NCI-H2196 (cell line): Measurements from ENCODE around the gene ARFGEF3.

Experiments used
- DNase-seq: peaks from one replicate; lab custom pipeline; 2025; ENCODE audit not compliant: unreplicated experiment; lab: John Stamatoyannopoulos, UW

ARFGEF3 gene

DNA sequence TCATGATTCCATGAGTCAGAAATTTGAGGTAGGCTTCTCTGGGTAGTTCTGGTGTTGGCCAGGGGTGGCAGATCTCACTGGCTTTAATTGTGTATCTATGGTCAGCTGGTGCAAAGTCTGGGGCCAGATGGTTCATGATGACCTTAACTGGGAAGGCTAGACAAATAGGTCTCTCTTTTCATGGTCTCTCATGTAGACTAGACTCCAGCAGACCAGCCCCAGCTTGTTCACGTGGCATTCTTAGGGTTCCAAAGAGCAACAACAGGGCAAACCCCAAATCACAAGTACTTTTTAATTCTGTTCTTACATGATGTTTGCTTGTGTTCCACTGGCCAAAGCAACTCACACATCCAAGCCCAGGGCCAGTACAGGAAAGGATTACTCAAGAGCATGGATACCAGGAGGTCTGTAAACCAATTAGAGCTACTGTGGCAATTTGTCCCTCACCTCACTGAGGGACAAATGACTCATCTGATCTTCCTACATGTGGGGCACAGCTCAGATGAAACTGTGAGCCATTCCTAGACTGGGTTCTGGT, 136.1 kb downstream of the ARFGEF3 start:
- no peak for DNase-seq

DNA sequence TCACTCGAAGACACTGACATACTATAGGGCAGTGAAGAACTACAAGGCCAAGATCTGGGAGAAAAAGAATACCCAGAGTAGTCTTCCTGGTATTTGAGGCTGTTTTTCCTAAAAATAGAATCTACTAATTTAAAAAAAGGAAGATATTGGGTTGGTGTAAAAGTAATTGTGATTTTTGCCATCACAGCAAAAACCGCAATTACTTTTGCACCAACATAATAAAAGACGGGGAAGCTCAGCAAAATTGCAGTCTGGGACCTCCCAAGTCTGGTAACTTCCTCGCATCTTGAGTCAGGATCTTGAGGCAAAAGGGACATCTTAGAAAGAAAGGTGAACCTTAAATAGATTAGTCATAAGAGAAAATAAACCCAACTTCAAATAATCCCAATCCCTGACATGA, 138.7 kb downstream of the ARFGEF3 start:
- DNase-seq = no peak

DNA sequence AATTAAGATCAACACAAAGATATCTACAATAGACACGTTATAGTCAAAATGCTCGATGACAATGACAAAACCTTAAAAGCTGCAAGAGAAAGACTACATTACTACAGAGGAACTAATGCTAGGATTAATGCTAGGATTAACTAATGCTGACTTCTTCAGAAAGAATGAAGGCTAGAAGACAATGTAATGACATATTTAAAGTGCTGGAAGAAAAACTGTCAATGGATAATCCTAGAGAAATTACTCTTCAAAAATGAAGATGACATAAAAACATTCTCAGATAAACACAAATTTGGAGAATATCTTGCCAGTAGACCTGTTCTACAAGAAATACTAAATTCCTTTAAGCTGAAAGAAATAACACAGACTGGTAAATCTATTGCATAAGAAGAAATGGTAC, 140.8 kb downstream of the ARFGEF3 start:
- no peak for DNase-seq

DNA sequence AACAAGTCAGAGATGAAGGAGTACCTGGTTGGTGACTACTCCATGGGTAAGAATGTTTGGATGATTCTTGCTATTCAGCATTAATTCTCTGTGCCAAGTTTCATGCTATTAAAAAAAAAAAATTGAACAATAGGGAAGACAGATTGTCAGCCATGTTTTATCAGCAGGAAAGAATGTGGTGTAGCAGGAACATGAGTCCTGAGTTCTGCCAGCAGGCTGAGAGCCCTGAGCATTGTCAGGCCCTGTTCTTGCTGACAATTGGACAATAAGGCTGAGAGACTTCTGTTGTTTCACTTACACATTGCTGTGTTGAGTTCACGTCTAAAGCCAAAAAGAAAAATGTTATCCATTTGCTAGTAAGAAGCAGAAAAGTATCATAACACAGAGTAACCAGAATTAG, 145.6 kb downstream of the ARFGEF3 start:
- DNase-seq = no peak

DNA sequence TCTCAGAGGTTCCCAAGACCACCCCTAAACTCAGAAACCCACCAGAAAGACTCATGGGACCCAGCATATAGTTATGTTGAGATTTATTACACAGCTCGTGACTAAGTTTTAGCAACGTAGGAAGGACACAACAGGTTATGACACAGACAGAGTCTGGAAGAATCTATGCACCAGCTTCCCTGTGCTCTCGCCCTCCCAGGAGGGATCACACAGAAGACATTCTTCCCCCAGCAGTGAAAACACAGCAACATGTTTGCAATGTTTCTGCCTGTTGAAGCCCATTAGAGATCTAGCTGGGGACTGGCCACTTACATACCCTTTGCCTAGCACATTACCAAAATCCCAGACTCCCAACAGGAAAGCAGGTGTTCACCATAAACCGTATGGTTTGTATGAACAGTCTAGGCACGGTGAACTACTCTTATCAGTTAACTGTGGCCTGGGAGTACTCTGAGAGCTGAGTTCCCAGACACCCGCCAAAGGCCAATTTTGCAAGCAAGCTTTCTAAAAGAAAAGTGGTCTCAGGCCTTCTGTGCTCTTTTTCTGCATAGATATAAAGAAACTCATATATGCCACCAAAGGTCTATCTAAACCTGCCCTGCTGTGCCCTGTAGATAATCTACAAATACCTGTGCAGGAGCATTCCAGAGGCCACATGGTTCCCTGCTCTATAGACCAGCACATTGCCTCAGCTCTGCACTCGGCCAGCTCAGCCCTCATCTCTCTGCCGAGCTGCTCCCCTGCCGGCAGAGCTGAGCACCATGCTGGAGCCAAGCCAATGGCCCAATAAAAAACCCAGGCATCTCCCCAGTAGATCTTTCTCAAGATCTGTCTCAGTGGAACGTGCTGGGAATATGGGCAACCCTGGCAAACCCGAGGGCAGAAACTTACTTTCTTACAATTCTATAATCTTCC, 146.3 kb downstream of the ARFGEF3 start:
- no peak for DNase-seq

DNA sequence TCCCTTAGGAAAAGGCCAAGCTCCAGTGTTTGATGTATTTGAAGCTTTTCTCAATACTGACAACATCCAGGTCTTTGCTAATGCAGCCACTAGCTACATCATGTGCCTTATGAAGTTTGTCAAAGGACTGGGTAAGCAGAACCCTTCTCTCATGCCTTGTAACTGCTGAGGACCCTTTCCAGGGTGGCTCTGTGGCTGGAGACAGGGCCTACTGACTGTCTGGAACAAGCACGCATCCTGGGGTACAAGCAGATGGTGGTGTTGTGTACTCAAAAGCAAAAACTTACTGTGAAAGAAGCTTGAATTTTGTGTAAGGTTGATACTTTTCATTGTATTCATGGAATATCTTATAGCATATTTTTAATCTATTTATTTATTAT, 147.0 kb downstream of the ARFGEF3 start:
- no peak for DNase-seq

DNA sequence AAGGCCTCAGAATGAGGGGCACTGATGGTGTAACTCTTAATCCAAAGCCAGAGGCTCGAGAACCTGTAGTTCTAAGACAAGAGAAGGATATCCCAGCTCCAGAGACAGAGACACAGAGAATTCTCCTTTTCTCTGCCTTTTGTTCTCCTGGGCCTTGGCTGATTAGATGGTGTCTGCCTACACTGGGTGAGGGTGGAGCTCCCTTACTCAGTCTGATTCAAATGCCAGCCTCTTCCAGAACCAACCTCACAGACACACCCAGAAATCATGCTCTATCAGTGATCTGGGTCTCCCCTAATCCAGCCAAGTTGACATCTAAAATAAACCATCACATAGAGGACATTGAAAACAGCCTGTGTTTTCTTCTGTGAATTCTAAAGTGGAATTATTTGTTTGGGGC, 148.0 kb downstream of the ARFGEF3 start:
- no peak for DNase-seq

DNA sequence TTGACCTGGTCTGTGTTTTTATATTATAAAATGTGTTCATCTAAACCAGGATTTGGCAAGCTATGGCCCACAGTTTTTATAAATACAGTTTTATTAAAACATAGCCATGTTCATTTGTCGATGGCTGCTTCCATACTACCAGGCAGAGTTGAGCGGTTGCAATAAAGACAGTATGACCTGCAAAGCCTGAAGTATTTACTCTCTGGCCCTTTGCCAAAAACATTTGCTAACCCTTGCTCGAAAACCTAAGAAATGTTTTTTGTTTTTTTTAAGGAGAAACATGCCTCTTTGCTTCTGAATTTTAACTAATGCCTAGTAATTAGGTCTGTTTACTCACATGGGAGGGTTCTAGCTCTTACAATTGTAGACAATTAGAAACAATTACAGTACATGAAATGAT, 148.6 kb downstream of the ARFGEF3 start:
- peak; percentile 48 for DNase-seq

DNA sequence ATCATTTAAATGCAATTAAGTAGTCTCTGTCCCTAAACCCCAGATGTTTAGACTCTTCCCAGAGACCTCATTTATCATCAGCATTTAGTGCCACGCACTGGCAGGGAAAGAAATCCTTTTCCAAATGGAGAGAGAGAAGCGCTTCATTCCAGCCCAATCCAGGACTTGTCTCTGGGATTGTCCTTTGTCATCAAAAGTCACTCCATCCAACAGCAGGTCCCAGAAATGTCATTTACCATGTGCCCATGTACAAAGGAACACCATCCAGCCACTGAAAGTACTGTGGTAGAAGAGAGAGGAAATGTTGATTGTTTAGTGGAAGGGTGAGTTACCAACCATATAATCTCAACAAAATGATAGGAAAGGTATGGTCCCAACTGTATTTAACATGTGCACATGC, 149.1 kb downstream of the ARFGEF3 start:
- no peak for DNase-seq

DNA sequence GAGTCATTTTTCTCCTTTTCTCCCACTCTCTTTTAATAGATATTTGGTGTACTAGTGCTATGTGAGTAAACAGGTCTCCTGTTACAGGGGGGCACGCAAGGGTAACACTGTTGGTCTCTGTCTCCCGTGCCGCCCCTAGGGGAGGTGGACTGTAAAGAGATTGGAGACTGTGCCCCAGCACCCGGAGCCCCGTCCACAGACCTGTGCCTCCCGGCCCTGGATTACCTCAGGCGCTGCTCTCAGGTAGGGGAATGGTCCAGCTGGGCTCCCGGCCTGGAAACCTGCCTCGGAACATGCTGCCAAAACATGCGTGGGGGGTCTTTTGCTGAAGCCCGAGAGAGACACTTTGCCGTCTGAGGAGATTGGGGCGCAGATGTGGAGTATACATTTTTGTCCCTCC, 149.5 kb downstream of the ARFGEF3 start:
- no peak for DNase-seq

DNA sequence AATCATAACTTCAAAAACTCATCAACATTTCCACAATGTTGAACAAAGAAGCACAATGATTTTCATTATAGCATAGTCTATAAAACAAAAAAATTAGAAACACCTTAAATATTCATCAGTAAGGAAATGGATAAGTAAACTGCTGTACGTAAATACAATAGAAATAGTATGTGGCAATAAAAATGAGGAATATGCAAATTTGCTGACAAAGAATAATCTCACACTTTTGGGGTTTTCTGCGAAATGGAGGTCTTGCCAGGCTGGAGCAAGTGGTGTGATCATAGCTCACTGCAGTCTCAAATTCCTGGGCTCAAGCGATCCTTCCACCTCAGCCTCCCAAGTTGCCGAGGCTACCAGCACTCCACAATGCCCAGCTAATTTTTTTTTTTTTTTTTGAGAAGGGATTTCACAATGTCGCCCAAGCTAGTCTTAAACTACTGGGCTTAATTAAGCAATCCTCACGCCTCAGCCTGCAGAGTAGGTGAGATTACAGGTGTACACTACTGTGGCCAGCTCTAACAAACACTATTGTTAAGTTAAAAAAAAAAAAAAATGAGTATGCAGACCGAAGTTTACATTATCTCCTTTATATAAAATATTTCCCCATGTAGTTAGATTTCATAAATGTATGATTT, 157.1 kb downstream of the ARFGEF3 start:
- no peak for DNase-seq

DNA sequence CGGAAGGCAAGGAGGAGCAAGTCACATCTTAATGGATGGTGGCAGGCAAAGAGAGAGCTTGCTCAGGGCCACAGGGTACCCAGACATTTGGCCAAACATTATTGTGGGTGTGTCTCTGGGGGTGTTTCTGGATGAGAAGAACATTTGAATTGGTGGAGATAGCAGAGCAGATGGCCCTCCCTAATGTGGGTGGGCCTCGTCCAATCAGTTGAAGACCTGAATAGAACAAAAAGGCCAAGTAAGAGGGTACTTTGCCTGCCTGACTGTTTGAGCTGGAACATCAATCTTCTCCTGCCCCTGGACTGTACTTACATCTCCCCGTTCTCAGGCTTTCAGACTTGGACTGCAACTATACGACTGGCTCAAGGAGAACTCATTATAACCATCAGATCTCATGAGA, 160.2 kb downstream of the ARFGEF3 start:
- no peak for DNase-seq

DNA sequence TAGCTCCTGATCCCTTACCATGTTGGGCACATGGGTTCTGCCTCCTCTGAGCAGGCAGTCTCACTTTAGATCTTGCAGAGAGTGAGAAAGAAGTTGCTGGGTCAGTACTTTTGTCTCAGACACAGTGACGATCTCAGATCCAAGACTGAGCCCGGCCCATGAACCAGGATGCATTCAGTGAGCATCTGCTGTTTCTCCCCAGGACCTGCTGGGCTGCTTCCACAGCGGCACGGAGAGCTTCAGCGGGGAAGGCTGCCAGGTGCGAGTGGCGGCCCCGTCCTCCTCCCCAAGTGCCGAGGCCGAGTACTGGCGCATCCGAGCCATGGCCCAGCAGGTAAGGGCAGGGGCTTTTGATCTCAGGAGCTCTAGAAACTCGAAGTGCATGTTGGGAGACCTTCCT, 162.1 kb downstream of the ARFGEF3 start:
- no peak for DNase-seq

DNA sequence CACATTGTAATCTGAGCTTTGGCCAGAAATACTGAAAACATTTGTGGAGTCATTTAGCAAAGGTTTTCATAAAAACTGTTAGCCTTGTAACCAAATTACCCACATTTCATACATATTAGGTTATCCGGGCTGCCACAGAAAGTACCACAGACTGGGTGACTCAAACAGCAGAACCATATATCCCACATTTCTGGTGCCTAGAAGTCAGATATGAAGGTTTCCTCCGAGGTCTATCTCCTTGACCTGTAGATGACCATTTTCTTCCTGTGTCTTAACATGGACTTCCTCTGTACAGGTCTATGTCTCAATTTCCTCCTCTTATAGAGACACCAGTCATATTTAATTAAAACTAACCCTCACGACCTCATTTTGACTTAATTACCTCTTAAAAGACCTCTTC, 166.5 kb downstream of the ARFGEF3 start:
- no peak for DNase-seq

DNA sequence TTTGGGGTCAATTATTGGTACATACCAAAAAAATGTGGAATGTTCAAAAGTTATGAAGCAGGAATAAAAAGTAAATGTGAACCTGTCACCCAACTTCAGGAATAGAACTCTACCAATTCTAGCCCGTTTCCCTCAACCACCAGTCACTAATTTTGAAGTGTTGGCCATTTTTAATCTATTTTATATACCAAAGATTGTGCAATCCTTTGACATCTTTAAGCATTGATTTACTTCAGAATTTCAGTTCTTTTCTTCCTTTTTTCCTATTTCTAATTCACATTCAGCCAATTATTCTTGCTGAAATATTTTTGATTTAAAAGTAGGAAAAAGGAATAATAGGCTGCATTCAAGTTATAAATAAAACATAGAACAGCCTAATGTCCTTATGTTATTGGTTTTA, 169.0 kb downstream of the ARFGEF3 start:
- no peak for DNase-seq

DNA sequence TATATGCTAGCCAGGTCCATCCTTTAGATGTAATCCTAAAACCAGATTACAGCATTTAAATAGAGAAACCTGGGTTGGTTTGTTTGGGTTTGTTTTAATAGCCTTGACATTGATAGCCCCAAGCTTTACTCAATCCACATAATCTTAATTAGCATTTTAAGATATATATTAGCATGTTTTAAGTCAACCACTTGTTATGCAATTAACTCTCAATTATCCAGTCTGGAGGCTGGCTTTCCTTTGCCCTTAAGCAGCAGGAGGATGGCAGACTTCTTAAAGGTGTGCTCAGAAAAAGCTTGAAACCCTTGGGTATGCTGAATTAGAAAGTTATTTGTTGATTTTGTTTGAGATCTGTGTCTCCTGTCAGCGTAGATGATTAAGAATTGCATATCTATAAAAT, 169.7 kb downstream of the ARFGEF3 start:
- no peak for DNase-seq

DNA sequence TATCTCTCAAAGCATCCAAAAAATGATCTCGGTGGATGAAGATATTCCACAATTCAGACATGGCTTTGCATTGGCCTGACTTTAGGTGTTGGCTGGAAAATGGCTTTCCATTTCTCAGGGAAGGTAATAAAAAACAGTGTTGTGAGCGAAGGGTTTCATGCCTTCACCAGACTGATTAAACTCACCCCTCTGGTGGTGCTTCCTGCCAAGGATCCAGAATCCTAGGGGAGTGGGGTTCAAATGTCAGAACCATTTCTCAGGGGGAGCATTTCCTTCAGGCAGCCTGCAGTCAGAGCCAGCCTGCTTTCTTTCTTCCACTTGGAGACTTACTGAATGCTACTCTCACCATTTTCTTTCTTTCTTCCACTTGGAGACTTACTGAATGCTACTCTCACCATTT, 170.2 kb downstream of the ARFGEF3 start:
- no peak for DNase-seq

DNA sequence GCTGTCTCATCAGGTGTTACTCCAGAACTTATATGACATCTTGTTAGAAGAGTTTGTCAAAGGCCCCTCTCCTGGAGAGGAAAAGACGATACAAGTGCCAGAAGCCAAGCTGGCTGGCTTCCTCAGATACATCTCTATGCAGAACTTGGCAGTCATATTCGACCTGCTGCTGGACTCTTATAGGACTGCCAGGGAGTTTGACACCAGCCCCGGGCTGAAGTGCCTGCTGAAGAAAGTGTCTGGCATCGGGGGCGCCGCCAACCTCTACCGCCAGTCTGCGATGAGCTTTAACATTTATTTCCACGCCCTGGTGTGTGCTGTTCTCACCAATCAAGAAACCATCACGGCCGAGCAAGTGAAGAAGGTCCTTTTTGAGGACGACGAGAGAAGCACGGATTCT, 172.3 kb downstream of the ARFGEF3 start:
- no peak for DNase-seq

DNA sequence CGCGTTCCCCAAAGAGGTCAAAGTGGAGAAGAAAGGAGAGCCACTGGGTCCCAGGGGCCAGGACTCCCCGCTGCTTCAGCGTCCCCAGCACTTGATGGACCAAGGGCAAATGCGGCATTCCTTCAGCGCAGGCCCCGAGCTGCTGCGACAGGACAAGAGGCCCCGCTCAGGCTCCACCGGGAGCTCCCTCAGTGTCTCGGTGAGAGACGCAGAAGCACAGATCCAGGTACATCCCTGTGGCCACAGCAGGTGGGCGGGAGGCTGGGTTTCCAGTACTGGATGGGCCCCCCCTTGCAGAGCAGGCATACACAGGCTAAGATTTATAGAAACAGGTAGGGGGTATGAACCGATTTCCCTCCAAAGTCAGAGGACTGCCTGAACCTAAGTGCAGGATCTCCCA, 173.2 kb downstream of the ARFGEF3 start:
- DNase-seq = no peak

DNA sequence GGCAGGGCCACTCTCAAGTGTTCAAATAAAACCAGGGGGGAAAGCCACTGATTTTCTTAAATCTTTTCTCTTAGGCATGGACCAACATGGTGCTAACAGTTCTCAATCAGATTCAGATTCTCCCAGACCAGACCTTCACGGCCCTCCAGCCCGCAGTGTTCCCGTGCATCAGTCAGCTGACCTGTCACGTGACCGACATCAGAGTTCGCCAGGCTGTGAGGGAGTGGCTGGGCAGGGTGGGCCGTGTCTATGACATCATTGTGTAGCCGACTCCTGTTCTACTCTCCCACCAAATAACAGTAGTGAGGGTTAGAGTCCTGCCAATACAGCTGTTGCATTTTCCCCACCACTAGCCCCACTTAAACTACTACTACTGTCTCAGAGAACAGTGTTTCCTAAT, 174.5 kb downstream of the ARFGEF3 start:
- DNase-seq = no peak

DNA sequence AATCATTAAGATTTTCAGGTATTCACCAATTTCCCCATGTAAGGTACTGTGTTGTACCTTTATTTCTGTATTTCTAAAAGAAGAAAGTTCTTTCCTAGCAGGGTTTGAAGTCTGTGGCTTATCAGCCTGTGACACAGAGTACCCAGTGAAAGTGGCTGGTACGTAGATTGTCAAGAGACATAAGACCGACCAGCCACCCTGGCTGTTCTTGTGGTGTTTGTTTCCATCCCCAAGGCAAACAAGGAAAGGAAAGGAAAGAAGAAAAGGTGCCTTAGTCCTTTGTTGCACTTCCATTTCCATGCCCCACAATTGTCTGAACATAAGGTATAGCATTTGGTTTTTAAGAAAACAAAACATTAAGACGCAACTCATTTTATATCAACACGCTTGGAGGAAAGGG, 175.3 kb downstream of the ARFGEF3 start:
- DNase-seq = no peak

DNA sequence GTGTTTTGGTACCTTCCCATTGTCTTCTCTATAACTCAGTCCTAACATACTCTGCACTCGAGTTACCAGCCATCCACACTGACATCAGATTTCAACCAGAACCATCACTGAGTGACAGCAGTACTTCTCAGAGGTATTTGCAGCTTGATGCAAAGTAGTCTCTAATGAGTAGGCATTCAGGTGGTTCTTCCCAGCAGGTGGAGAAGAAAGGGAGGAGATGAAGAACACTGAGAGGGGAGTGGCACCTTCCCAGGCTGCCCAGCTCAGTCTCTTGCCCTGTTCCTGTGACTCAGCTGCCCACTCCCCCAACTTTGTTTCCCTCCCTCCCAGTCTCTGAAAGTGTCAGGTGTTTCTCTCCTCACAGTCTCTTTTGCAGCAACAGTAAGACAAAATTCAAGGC, 177.3 kb downstream of the ARFGEF3 start:
- DNase-seq = no peak
